Glomerular visceral epithelial cell (primary cell): ENCODE results near the gene LRTM2.

Experiments
- DNase-seq: peaks from one replicate; pipeline ENCODE4 v3.0.0-alpha.2; 2016; ENCODE audit errors: extremely low spot score

The LRTM2 gene

GRCh38 chr12:1883513-1883912, 63.1 kb downstream of the LRTM2 start:
- no peak for DNase-seq

- no peak for DNase-seq
Observed at GRCh38 chr12:1884651-1885050, 64.3 kb downstream of the LRTM2 start.

GRCh38 chr12:1885082-1885596, 64.8 kb downstream of the LRTM2 start:
- DNase-seq = no peak

GRCh38 chr12:1885599-1886245, 65.4 kb downstream of the LRTM2 start:
- DNase-seq = no peak
